ENCODE measurements around the gene TSPO.

The TSPO gene

GRCh38 chr22:43203471-43203981 is 52.2 kb downstream of the TSPO start:
- Histone ChIP-seq H3K4me2 (ENCODE audit: low read length) (no peak overlapping the region), H3K27me3 (ENCODE audit: insufficient read depth, low read length) (no peaks in the 10 kb centered on the region), H3F3A (ENCODE audit: insufficient read depth, low read length) (no peaks in the 10 kb centered on the region), H4K20me1 (ENCODE audit: insufficient read depth, low read length) (no peaks in the 10 kb centered on the region), H2AFZ (ENCODE audit: low read length) (no peak overlapping the region), H3K4me3 (ENCODE audit: low read depth, low read length, poor library complexity, severe bottlenecking) (no peak overlapping the region), H3K4me1 (ENCODE audit: insufficient read depth, low read length, severe bottlenecking) (no peaks in the 10 kb centered on the region), H3K79me2 (ENCODE audit: insufficient read depth, low read length) (no peaks in the 10 kb centered on the region), H3K9me3 (ENCODE audit: low read length) (no peaks in the 10 kb centered on the region), H3K36me3 (ENCODE audit: insufficient read depth, low read length) (no peaks in the 10 kb centered on the region), H3K9me2 (ENCODE audit: low read depth, low read length) (no peaks in the 10 kb centered on the region), H3K9ac (ENCODE audit: low read length) (no peak overlapping the region), H3K27ac (ENCODE audit: low read depth, low read length, poor library complexity, severe bottlenecking) (no peak overlapping the region)
- TF ChIP-seq CTCF (IDR thresholded peaks at IDR 0.05; ENCODE audit: low read length) (no peak), EZH2 (IDR thresholded peaks at IDR 0.05; ENCODE audit: borderline replicate concordance, low read length) (no peak)

- Histone ChIP-seq H3K79me2 (ENCODE audit: insufficient read depth, low read length) (no peaks in the 10 kb centered on the region), H3K4me3 (ENCODE audit: low read depth, low read length, poor library complexity, severe bottlenecking) (no peak overlapping the region), H3K27ac (ENCODE audit: low read depth, low read length, poor library complexity, severe bottlenecking) (no peak overlapping the region), H2AFZ (ENCODE audit: low read length) (no peak overlapping the region), H3K9ac (ENCODE audit: low read length) (no peak overlapping the region), H4K20me1 (ENCODE audit: insufficient read depth, low read length) (no peaks in the 10 kb centered on the region), H3K4me2 (ENCODE audit: low read length) (no peak overlapping the region), H3K27me3 (ENCODE audit: insufficient read depth, low read length) (no peaks in the 10 kb centered on the region), H3K36me3 (ENCODE audit: insufficient read depth, low read length) (no peaks in the 10 kb centered on the region), H3K9me3 (ENCODE audit: low read length) (no peaks in the 10 kb centered on the region), H3K9me2 (ENCODE audit: low read depth, low read length) (no peaks in the 10 kb centered on the region), H3F3A (ENCODE audit: insufficient read depth, low read length) (no peaks in the 10 kb centered on the region), H3K4me1 (ENCODE audit: insufficient read depth, low read length, severe bottlenecking) (no peaks in the 10 kb centered on the region)
- no peak for TF ChIP-seq EZH2 (IDR thresholded peaks at IDR 0.05; ENCODE audit: borderline replicate concordance, low read length)
- no peak for TF ChIP-seq CTCF (IDR thresholded peaks at IDR 0.05; ENCODE audit: low read length)
Measured at GRCh38 chr22:43205261-43205691, 53.9 kb downstream of the TSPO start.

GRCh38 chr22:43205748-43206508 is 54.6 kb downstream of the TSPO start:
- Histone ChIP-seq H2AFZ (ENCODE audit: low read length) (no peak overlapping the region), H4K20me1 (ENCODE audit: insufficient read depth, low read length) (no peaks in the 10 kb centered on the region), H3K27ac (ENCODE audit: low read depth, low read length, poor library complexity, severe bottlenecking) (no peak overlapping the region), H3K27me3 (ENCODE audit: insufficient read depth, low read length) (0 out of 2 replicates have a peak, but pooled peaks cover 3% of the 10 kb centered on the region), H3K36me3 (ENCODE audit: insufficient read depth, low read length) (no peaks in the 10 kb centered on the region), H3K4me3 (ENCODE audit: low read depth, low read length, poor library complexity, severe bottlenecking) (no peak overlapping the region), H3K9me3 (ENCODE audit: low read length) (no peaks in the 10 kb centered on the region), H3F3A (ENCODE audit: insufficient read depth, low read length) (no peaks in the 10 kb centered on the region), H3K9me2 (ENCODE audit: low read depth, low read length) (no peaks in the 10 kb centered on the region), H3K79me2 (ENCODE audit: insufficient read depth, low read length) (no peaks in the 10 kb centered on the region), H3K4me1 (ENCODE audit: insufficient read depth, low read length, severe bottlenecking) (no peaks in the 10 kb centered on the region), H3K4me2 (ENCODE audit: low read length) (no peak overlapping the region), H3K9ac (ENCODE audit: low read length) (no peak overlapping the region)
- no peak for TF ChIP-seq CTCF (IDR thresholded peaks at IDR 0.05; ENCODE audit: low read length)
- no peak for TF ChIP-seq EZH2 (IDR thresholded peaks at IDR 0.05; ENCODE audit: borderline replicate concordance, low read length)

Data from OCI-LY1 (cell line).